Measurements from ENCODE around the gene SYNJ1. TPM values are rescaled to one million over a fixed set of nuclear protein-coding genes. Genes with fewer than 3 reads are reported as not detected.
A peak's percentile ranks its signal among the peaks of the same experiment; 100 is the strongest.
"Not testable (repeated sequence)": the region's sequence is repeated elsewhere in the genome, so short reads cannot be mapped to it uniquely, and the experiment has no call there.

SYNJ1 gene, protein sequence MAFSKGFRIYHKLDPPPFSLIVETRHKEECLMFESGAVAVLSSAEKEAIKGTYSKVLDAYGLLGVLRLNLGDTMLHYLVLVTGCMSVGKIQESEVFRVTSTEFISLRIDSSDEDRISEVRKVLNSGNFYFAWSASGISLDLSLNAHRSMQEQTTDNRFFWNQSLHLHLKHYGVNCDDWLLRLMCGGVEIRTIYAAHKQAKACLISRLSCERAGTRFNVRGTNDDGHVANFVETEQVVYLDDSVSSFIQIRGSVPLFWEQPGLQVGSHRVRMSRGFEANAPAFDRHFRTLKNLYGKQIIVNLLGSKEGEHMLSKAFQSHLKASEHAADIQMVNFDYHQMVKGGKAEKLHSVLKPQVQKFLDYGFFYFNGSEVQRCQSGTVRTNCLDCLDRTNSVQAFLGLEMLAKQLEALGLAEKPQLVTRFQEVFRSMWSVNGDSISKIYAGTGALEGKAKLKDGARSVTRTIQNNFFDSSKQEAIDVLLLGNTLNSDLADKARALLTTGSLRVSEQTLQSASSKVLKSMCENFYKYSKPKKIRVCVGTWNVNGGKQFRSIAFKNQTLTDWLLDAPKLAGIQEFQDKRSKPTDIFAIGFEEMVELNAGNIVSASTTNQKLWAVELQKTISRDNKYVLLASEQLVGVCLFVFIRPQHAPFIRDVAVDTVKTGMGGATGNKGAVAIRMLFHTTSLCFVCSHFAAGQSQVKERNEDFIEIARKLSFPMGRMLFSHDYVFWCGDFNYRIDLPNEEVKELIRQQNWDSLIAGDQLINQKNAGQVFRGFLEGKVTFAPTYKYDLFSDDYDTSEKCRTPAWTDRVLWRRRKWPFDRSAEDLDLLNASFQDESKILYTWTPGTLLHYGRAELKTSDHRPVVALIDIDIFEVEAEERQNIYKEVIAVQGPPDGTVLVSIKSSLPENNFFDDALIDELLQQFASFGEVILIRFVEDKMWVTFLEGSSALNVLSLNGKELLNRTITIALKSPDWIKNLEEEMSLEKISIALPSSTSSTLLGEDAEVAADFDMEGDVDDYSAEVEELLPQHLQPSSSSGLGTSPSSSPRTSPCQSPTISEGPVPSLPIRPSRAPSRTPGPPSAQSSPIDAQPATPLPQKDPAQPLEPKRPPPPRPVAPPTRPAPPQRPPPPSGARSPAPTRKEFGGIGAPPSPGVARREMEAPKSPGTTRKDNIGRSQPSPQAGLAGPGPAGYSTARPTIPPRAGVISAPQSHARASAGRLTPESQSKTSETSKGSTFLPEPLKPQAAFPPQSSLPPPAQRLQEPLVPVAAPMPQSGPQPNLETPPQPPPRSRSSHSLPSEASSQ (N-terminal part only)
- 10 to 100 TPM in 1 of 4 donors, 1 to 10 TPM in 3; 4.3 to 20.3 (median 9.6) TPM for total RNA-seq

DNA sequence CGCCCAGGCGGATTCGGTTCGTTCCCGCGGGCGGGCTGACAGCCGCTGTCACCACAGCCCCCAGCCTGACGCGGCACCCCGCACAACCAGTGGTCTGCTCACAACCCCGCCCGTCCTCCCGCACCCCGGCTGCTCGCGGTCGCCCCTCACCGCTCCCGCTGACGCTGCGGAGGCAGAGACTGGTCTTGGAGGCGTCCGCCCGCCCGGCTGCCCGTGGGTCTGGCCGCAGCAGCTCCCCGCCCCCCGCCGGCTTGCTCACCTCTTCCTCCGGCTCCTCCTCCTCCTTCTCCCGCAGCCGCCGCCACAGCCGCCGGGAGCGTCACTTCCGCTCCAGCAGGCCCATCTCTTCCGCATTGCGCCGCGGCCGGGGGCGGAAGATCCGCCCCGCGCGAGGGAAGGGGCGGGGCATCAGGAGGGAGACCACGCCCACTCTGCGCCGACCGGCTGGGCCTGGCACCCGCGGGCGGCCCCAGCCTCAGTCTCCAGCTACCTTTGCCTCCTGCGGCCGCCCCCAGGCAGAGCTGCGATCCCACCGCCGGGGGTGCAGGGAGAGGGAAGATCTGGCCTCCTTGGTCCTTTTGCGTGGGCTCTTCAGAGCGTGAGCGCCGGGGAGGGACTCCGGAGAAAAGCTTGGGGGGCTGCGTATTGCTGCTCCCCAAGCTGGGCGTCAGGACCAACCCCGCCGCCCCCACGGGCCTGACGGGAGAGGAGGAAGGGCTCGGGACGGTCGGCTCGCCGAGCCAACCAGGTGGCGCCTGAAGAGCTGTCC lies at the start of gene SYNJ1:
TSS of gene SYNJ1 (minus strand) at position 327 of the 769 bp plus-strand sequence. CDS start 1,118 bp downstream, outside the sequence.
- Histone ChIP-seq H3K4me1 (peaks cover 7% of the 10 kb centered on the region), H3K27me3 (no peaks in the 10 kb centered on the region), H3K9me3 (no peaks in the 10 kb centered on the region), H3K4me3 (peak within 1 kb of the TSS; percentile 69), H3K27ac (peak within 1 kb of the TSS; percentile 82), H3K36me3 (no peaks in the 10 kb centered on the region)
- WGBS: 0% methylated on average over 30 of the region's 79 CpGs
- DNase-seq (ENCODE audit: low spot score in 2 of 2): peak; percentile 96
- TF ChIP-seq EP300 (IDR thresholded peaks at IDR 0.05) (no peak), CTCF (IDR thresholded peaks at IDR 0.05) (no peak), POLR2AphosphoS5 (IDR thresholded peaks at IDR 0.05) (peak in 2 of 3 donors; percentile 31 to 58), POLR2A (IDR thresholded peaks at IDR 0.05) (peak in 1 of 2 donors; percentile 61)

GRCh38 chr21:32777269-32777668 lies 49.5 kb upstream of the SYNJ1 start:
- TF ChIP-seq POLR2A (IDR thresholded peaks at IDR 0.05) (no peak), CTCF (IDR thresholded peaks at IDR 0.05) (no peak), EP300 (IDR thresholded peaks at IDR 0.05) (no peak), POLR2AphosphoS5 (IDR thresholded peaks at IDR 0.05) (no peak)
- WGBS: 95% methylated on average over 1 of the region's 1 CpG
- no peak overlapping the region for H3K4me3 ChIP-seq

GRCh38 chr21:32776743-32777142 lies 48.9 kb upstream of the SYNJ1 start:
- TF ChIP-seq CTCF (IDR thresholded peaks at IDR 0.05): no peak
- no peak for TF ChIP-seq POLR2A (IDR thresholded peaks at IDR 0.05)
- TF ChIP-seq POLR2AphosphoS5 (IDR thresholded peaks at IDR 0.05): no peak
- no peak for TF ChIP-seq EP300 (IDR thresholded peaks at IDR 0.05)
- no peak overlapping the region for H3K27ac ChIP-seq
- 95% methylated on average over 6 of the region's 6 CpGs for WGBS
- peaks cover 9% of the 10 kb centered on the region for H3K4me1 ChIP-seq
- H3K9me3 ChIP-seq: no peaks in the 10 kb centered on the region
- no peaks in the 10 kb centered on the region for H3K27me3 ChIP-seq
- peaks cover 3% of the 10 kb centered on the region for H3K36me3 ChIP-seq
- no peak for DNase-seq (ENCODE audit: low spot score in 2 of 2)
- H3K4me3 ChIP-seq: no peak overlapping the region

More at GRCh38 chr21:32777269-32777668, 49.5 kb upstream of the SYNJ1 start:
- Histone ChIP-seq H3K9me3 (no peaks in the 10 kb centered on the region), H3K27me3 (no peaks in the 10 kb centered on the region), H3K4me1 (peaks cover 9% of the 10 kb centered on the region), H3K27ac (no peak overlapping the region), H3K36me3 (peaks cover 3% of the 10 kb centered on the region)
- no peak for DNase-seq (ENCODE audit: low spot score in 2 of 2)

DNA sequence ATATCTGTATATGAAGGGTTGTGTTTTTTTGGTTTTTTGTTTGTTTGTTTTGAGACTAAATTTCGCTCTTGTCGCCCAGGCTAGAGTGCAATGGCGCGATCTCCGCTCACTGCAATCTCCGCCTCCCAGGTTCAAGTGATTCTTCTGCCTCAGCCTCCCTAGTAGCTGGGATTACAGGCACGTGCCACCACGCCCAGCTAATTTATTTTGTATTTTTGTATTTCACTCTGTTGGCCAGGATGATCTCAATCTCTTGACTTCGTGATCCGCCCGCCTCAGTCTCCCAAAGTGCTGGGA lies 45.2 kb upstream of the SYNJ1 start:
- H3K4me3 ChIP-seq: peak overlapping the region; percentile 92
- H3K4me1 ChIP-seq: peaks cover 37% of the 10 kb centered on the region
- not testable (repeated sequence) for H3K36me3 ChIP-seq; H3K9me3 ChIP-seq; DNase-seq (ENCODE audit: low spot score in 2 of 2); H3K27ac ChIP-seq; H3K27me3 ChIP-seq
- 94% methylated on average over 11 of the region's 11 CpGs for WGBS
